T-helper 1 cell treated with Interleukin-12 subunit alpha and Interleukin-12 subunit beta and Interleukin-4 antibody, amounts not matched to agents 30 ng/mL and 1 ng/mL, for 36 hours (primary cell): ENCODE results near the gene PHF14. TPM values are rescaled to one million over a fixed set of nuclear protein-coding genes. Genes with fewer than 3 reads are reported as not detected.

Experiments used
- intact Hi-C: fragments of 100-400 bp; cut with micrococcal nuclease; formaldehyde crosslinking; loops from one replicate; pipeline ENCODE4 v1.15.1; 2024
- total RNA-seq: library from RNA; stranded (reverse); gene quantifications from 2 replicates; pipeline ENCODE4 v1.2.3, GENCODE V29; 2022

Gene PHF14
- total RNA-seq, 1 donor from 2014 or later, result 39.1 TPM

GRCh38 chr7:11170863-11171568 lies 197.3 kb downstream of the PHF14 start:
- intact Hi-C loops, result no loop called here

GRCh38 chr7:11171569-11172192 lies 198.0 kb downstream of the PHF14 start:
- intact Hi-C loops, result no loop called here

GRCh38 chr7:11172835-11173234 lies 199.2 kb downstream of the PHF14 start:
- intact Hi-C loops, result no loop called here

GRCh38 chr7:11175371-11175770 lies 201.7 kb downstream of the PHF14 start:
- intact Hi-C loops, result no loop called here

- intact Hi-C loops, result no loop called here
These were observed 202.2 kb downstream of the PHF14 start for GRCh38 chr7:11175887-11176286.

- intact Hi-C loops, result no loop called here
These were observed 203.4 kb downstream of the PHF14 start for GRCh38 chr7:11176985-11177555.

GRCh38 chr7:11177793-11178192 lies 204.1 kb downstream of the PHF14 start:
- intact Hi-C loops, result no loop called here

- intact Hi-C loops, result no loop called here
These were observed 207.9 kb downstream of the PHF14 start for GRCh38 chr7:11181590-11181989.

- intact Hi-C loops, result no loop called here
These were observed 209.1 kb downstream of the PHF14 start for GRCh38 chr7:11182736-11183135.

GRCh38 chr7:11185179-11185815 lies 211.6 kb downstream of the PHF14 start:
- intact Hi-C loops, result no loop called here

GRCh38 chr7:11188529-11189310 lies 215.0 kb downstream of the PHF14 start:
- intact Hi-C loops, result no loop called here

- intact Hi-C loops, result no loop called here
These were observed 217.4 kb downstream of the PHF14 start for GRCh38 chr7:11191081-11191480.

- intact Hi-C loops, result loop anchor here (2.0 kb wide), 1 partner anchor 71 kb away; no protein-coding TSS in a partner anchor
These were observed 218.0 kb downstream of the PHF14 start for GRCh38 chr7:11191574-11192220.

GRCh38 chr7:11192506-11192905 lies 218.8 kb downstream of the PHF14 start:
- intact Hi-C loops, result loop anchor here (2.0 kb wide), 1 partner anchor 72 kb away; no protein-coding TSS in a partner anchor

GRCh38 chr7:11193131-11193867 lies 219.6 kb downstream of the PHF14 start:
- intact Hi-C loops, result loop anchor here (2.0 kb wide), 1 partner anchor 72 kb away; no protein-coding TSS in a partner anchor

- intact Hi-C loops, result loop anchor here (2.0 kb wide), 1 partner anchor 73 kb away; no protein-coding TSS in a partner anchor
These were observed 220.2 kb downstream of the PHF14 start for GRCh38 chr7:11193888-11194287.

- intact Hi-C loops, result no loop called here
These were observed 220.8 kb downstream of the PHF14 start for GRCh38 chr7:11194492-11194891.

- intact Hi-C loops, result no loop called here
These were observed 221.8 kb downstream of the PHF14 start for GRCh38 chr7:11195502-11195901.

- intact Hi-C loops, result no loop called here
These were observed 222.5 kb downstream of the PHF14 start for GRCh38 chr7:11196143-11196542.

GRCh38 chr7:11203224-11203623 lies 229.6 kb downstream of the PHF14 start:
- intact Hi-C loops, result no loop called here
